Activated CD8-positive, alpha-beta T cell treated with anti-CD3 and anti-CD28 coated beads for 36 hours (primary cell): ENCODE measurements around the gene EOLA1. TPM values are rescaled to one million over a fixed set of nuclear protein-coding genes. Genes with fewer than 3 reads are reported as not detected.
"Not testable (repeated sequence)": the region's sequence is repeated elsewhere in the genome, so short reads cannot be mapped to it uniquely, and the experiment has no call there.

Source experiments
- ATAC-seq: fragments of 200-7000 bp; cut with Tn5 transposase; one replicate; pipeline ENCODE4 v1.10.0; 2021; ENCODE audit warnings: mild to moderate bottlenecking, moderate library complexity
- CTCF ChIA-PET: fragments of 350-600 bp; sonication (Branson Sonifier 250); formaldehyde crosslinking; loops from one replicate; lab custom pipeline; 2021; ENCODE audit warnings: antibody characterized with exemption; lab: Charles Lee
- POLR2A ChIA-PET: fragments of 350-600 bp; sonication (Branson Sonifier 250); formaldehyde crosslinking; loops from one replicate; lab custom pipeline; 2021; ENCODE audit warnings: antibody characterized with exemption; lab: Charles Lee
- DNase-seq: peaks from one replicate; pipeline ENCODE4 v3.0.0-alpha.2; 2020
- H3K27ac Mint-ChIP-seq: one replicate; pipeline ENCODE4 v1.8.0; 2021; ENCODE audit warnings: mild to moderate bottlenecking, mixed read lengths
- H3K27me3 Mint-ChIP-seq: one replicate; pipeline ENCODE4 v1.8.0; 2021; ENCODE audit warnings: mixed read lengths
- H3K36me3 Mint-ChIP-seq: one replicate; pipeline ENCODE4 v1.8.0; 2021; ENCODE audit warnings: low read depth, mixed read lengths
- H3K4me1 Mint-ChIP-seq: one replicate; pipeline ENCODE4 v1.8.0; 2021; ENCODE audit warnings: low read depth, mixed read lengths
- H3K4me3 Mint-ChIP-seq: one replicate; pipeline ENCODE4 v1.8.0; 2021; ENCODE audit warnings: mild to moderate bottlenecking, moderate library complexity, mixed read lengths
- H3K9me3 Mint-ChIP-seq: one replicate; pipeline ENCODE4 v1.8.0; 2021; ENCODE audit warnings: mixed read lengths
- intact Hi-C: fragments of 100-400 bp; cut with micrococcal nuclease; formaldehyde crosslinking; loops from one replicate; pipeline ENCODE4 v1.10.0; 2022
- total RNA-seq, 2 experiments: library from RNA; stranded (reverse); gene quantifications; one replicate each; pipeline ENCODE4 v1.2.3, GENCODE V29; 2021
- TF ChIP-seq, protein P1 (sequence below): fragments of 200-600 bp; IDR thresholded peaks from one replicate; pipeline ENCODE4 v1.8.0; 2022; ENCODE audit warnings: antibody characterized with exemption, mild to moderate bottlenecking

The EOLA1 gene
- total RNA-seq, 2 experiments from 2014 or later = 60.3 to 60.7 TPM

GRCh38 chrX:149550454-149550853 lies 9.6 kb downstream of the EOLA1 start:
- H3K27ac Mint-ChIP-seq = peak overlapping the region; percentile 49
- H3K9me3 Mint-ChIP-seq, H3K4me1 Mint-ChIP-seq, POLR2A ChIA-PET, H3K4me3 Mint-ChIP-seq, intact Hi-C loops, CTCF ChIA-PET, H3K36me3 Mint-ChIP-seq, H3K27me3 Mint-ChIP-seq: not testable (repeated sequence)
- peak; percentile 30 for DNase-seq
- ATAC-seq = peak; percentile 29

- CTCF ChIA-PET, H3K9me3 Mint-ChIP-seq, H3K4me1 Mint-ChIP-seq, H3K4me3 Mint-ChIP-seq, DNase-seq, H3K27me3 Mint-ChIP-seq, intact Hi-C loops, H3K36me3 Mint-ChIP-seq, POLR2A ChIA-PET, H3K27ac Mint-ChIP-seq: not testable (repeated sequence)
- ATAC-seq = peak; percentile 57
Measured at GRCh38 chrX:149551245-149551938, 10.6 kb downstream of the EOLA1 start.

GRCh38 chrX:149551939-149552248 lies 11.1 kb downstream of the EOLA1 start:
- ATAC-seq, CTCF ChIA-PET, H3K4me1 Mint-ChIP-seq, intact Hi-C loops, H3K27ac Mint-ChIP-seq, H3K36me3 Mint-ChIP-seq, DNase-seq, H3K27me3 Mint-ChIP-seq, H3K4me3 Mint-ChIP-seq, POLR2A ChIA-PET, H3K9me3 Mint-ChIP-seq: not testable (repeated sequence)

DNA sequence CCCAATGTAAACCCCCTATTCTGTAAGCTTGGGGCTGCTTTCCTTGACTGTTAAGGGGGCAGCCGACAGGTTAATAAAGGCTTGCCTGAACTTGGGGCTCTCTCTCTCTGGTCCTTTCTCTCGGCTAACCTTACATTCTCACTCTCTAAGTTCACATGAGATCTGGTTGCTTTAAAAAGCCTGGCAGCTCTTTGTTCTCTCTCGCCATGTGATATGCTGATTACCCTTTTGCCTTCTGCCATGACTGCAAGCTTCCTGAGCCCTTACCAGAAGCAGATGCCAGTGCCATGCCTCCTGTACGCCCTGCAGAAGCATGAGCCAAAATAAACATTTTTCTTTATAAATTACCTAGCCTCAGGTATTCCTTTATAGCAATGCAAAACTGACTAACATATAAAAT lies 14.4 kb downstream of the EOLA1 start:
- H3K4me1 Mint-ChIP-seq, DNase-seq, H3K27ac Mint-ChIP-seq, H3K4me3 Mint-ChIP-seq, H3K27me3 Mint-ChIP-seq, POLR2A ChIA-PET, ATAC-seq, CTCF ChIA-PET, H3K36me3 Mint-ChIP-seq, intact Hi-C loops, H3K9me3 Mint-ChIP-seq: not testable (repeated sequence)

- H3K36me3 Mint-ChIP-seq = no peaks in the 10 kb centered on the region
Measured at GRCh38 chrX:149563359-149563758, 22.5 kb downstream of the EOLA1 start.

DNA sequence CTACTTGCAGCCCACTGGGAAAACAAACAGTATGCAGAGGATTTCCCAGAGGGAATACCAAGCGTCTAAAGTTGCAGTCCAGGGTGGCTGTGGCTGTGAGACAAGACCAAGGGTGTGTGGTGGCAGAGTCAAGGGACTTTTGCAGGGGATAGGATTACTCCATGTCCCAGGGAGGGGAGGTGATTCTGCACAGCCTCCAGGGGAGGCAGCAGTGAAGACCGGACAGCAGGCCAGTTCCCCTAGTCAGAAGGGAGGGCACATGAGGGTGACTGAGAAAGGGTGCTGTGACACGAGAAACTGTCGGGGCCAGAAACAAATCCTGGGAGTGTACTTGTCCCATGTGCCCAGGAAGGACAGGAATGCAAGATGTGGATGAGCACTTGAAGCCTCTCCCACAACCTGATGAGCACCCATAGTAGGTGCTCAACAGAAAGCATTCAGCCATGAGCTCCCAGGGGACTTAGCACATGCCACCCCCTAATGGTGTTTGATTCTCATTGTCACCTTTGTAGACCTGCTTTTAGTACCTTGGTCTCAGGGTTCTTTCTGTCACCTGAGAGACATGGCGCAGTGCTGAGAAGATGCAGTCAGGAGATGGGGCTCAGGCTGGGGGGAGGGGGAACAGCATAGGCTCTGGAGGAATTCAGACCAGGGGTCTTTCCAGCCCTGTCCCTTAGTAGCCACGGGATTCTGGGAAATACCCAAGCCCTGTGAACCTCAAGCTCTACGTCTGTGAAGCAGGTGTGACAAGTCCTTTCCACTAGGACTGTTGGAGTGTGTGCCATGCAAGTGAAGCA lies 27.0 kb downstream of the EOLA1 start:
- Mint-ChIP-seq H3K4me1 (peaks cover 7% of the 10 kb centered on the region), H3K27me3 (peaks cover 2% of the 10 kb centered on the region), H3K36me3 (no peaks in the 10 kb centered on the region), H3K4me3 (no peak overlapping the region), H3K27ac (no peak overlapping the region), H3K9me3 (no peaks in the 10 kb centered on the region)
- intact Hi-C loops = no loop called here
- CTCF ChIA-PET = no interaction called here
- POLR2A ChIA-PET = no interaction called here
- DNase-seq = no peak
- ATAC-seq = no peak
- TF ChIP-seq, protein P1, sequence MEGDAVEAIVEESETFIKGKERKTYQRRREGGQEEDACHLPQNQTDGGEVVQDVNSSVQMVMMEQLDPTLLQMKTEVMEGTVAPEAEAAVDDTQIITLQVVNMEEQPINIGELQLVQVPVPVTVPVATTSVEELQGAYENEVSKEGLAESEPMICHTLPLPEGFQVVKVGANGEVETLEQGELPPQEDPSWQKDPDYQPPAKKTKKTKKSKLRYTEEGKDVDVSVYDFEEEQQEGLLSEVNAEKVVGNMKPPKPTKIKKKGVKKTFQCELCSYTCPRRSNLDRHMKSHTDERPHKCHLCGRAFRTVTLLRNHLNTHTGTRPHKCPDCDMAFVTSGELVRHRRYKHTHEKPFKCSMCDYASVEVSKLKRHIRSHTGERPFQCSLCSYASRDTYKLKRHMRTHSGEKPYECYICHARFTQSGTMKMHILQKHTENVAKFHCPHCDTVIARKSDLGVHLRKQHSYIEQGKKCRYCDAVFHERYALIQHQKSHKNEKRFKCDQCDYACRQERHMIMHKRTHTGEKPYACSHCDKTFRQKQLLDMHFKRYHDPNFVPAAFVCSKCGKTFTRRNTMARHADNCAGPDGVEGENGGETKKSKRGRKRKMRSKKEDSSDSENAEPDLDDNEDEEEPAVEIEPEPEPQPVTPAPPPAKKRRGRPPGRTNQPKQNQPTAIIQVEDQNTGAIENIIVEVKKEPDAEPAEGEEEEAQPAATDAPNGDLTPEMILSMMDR = no peak

More at GRCh38 chrX:149563359-149563758, 22.5 kb downstream of the EOLA1 start:
- POLR2A ChIA-PET = no interaction called here
- DNase-seq (no peak), ATAC-seq (no peak)
- no peaks in the 10 kb centered on the region for H3K4me1 Mint-ChIP-seq
- intact Hi-C loops = no loop called here
- TF ChIP-seq, protein P1 = no peak
- CTCF ChIA-PET = no interaction called here
- H3K27me3 Mint-ChIP-seq = no peaks in the 10 kb centered on the region
- H3K9me3 Mint-ChIP-seq = no peaks in the 10 kb centered on the region
- H3K27ac Mint-ChIP-seq = no peak overlapping the region
- no peak overlapping the region for H3K4me3 Mint-ChIP-seq

GRCh38 chrX:149568701-149569296 lies 28.0 kb downstream of the EOLA1 start:
- Mint-ChIP-seq H3K4me1 (peaks cover 9% of the 10 kb centered on the region), H3K27ac (no peak overlapping the region), H3K9me3 (no peaks in the 10 kb centered on the region), H3K4me3 (no peak overlapping the region), H3K27me3 (peaks cover 2% of the 10 kb centered on the region), H3K36me3 (no peaks in the 10 kb centered on the region)
- no peak for ATAC-seq
- POLR2A ChIA-PET = no interaction called here
- intact Hi-C loops = no loop called here
- TF ChIP-seq, protein P1 = no peak
- CTCF ChIA-PET = no interaction called here
- no peak for DNase-seq
